CD4-positive, alpha-beta memory T cell (primary cell): ENCODE results near the gene RCE1. TPM values are rescaled to one million over a fixed set of nuclear protein-coding genes. Genes with fewer than 3 reads are reported as not detected.
A peak's percentile ranks its signal among the peaks of the same experiment; 100 is the strongest.

Experiments
- CTCF ChIA-PET: fragments of 350-600 bp; sonication (Branson Sonifier 250); formaldehyde crosslinking; loops from one replicate; lab custom pipeline; 2021; ENCODE audit warnings: inconsistent platforms; ENCODE audit not compliant: partially characterized antibody; lab: Charles Lee
- POLR2A ChIA-PET: fragments of 350-600 bp; sonication (Branson Sonifier 250); formaldehyde crosslinking; loops from one replicate; lab custom pipeline; 2021; ENCODE audit not compliant: partially characterized antibody; lab: Charles Lee
- DNase-seq, 5 donors: peaks; one replicate each; pipeline versions ENCODE4 v3.0.0 to v3.0.0-alpha.2; 2020 to 2022; ENCODE audit warnings: mixed read lengths in 1 of 5
- H3K27ac ChIP-seq: one replicate; pipeline ENCODE4 v1.7.0; 2013; ENCODE audit warnings: low read depth, low read length
- H3K27me3 ChIP-seq: 2 replicates; pipeline ENCODE4 v1.7.0; 2013; ENCODE audit warnings: mild to moderate bottlenecking, low read length, moderate library complexity; ENCODE audit not compliant: insufficient read depth
- H3K36me3 ChIP-seq: 2 replicates; pipeline ENCODE4 v1.7.0; 2013; ENCODE audit warnings: mild to moderate bottlenecking, low read length, moderate library complexity; ENCODE audit not compliant: insufficient read depth
- H3K4me1 ChIP-seq: 2 replicates; pipeline ENCODE4 v1.7.0; 2013; ENCODE audit warnings: mild to moderate bottlenecking, low read length, moderate library complexity; ENCODE audit not compliant: insufficient read depth
- H3K4me3 ChIP-seq, 2 donors: one replicate each; pipeline ENCODE4 v1.7.0; 2013; ENCODE audit warnings: low read length in 2 of 2, mild to moderate bottlenecking in 1 of 2
- H3K9me3 ChIP-seq, 2 donors: one replicate each; pipeline ENCODE4 v1.7.0; 2013; ENCODE audit warnings: low read length in 2 of 2, control low read depth in 1 of 2; ENCODE audit not compliant: control insufficient read depth in 1 of 2
- H3K27ac Mint-ChIP-seq, 7 donors: one replicate each; pipeline ENCODE4 v1.8.0; 2020 to 2021; ENCODE audit warnings: mixed read lengths in 7 of 7, mild to moderate bottlenecking in 6 of 7, inconsistent platforms in 3 of 7, moderate library complexity in 3 of 7
- H3K27me3 Mint-ChIP-seq, 2 donors: one replicate each; pipeline ENCODE4 v1.8.0; 2020 to 2021; ENCODE audit warnings: mixed read lengths in 2 of 2
- H3K36me3 Mint-ChIP-seq, 2 donors: one replicate each; pipeline ENCODE4 v1.8.0; 2020 to 2021; ENCODE audit warnings: mixed read lengths in 2 of 2, inconsistent platforms in 1 of 2, mild to moderate bottlenecking in 1 of 2
- H3K4me1 Mint-ChIP-seq, 4 donors: one replicate each; pipeline ENCODE4 v1.8.0; 2020 to 2021; ENCODE audit warnings: mixed read lengths in 4 of 4, mild to moderate bottlenecking in 1 of 4
- H3K4me3 Mint-ChIP-seq, 8 donors: one replicate each; pipeline ENCODE4 v1.8.0; 2020 to 2021; ENCODE audit warnings: mixed read lengths in 8 of 8, mild to moderate bottlenecking in 7 of 8, moderate library complexity in 6 of 8, inconsistent platforms in 3 of 8
- H3K9me3 Mint-ChIP-seq, 8 donors: one replicate each; pipeline ENCODE4 v1.8.0; 2020 to 2021; ENCODE audit warnings: mixed read lengths in 8 of 8, mild to moderate bottlenecking in 5 of 8, inconsistent platforms in 3 of 8, moderate library complexity in 1 of 8
- intact Hi-C: fragments of 100-400 bp; cut with micrococcal nuclease; formaldehyde crosslinking; loops from one replicate; pipeline ENCODE4 v1.15.1; 2023
- polyA plus RNA-seq, 2 donors: library from polyadenylated mRNA; unstranded; fragments of 300-500 nt; fragmentation: Illumina TruSeq; gene quantifications; one replicate each; pipeline ENCODE4 v1.2.3, GENCODE V29; 2021
- total RNA-seq, 2 experiments: library from RNA; stranded (reverse); gene quantifications; one replicate each; pipeline ENCODE4 v1.2.3, GENCODE V29; 2021

RCE1 gene
- total and polyA plus RNA-seq, 4 experiments from 2014 or later = 23.3 to 34.5 (median 30.7) TPM

DNA sequence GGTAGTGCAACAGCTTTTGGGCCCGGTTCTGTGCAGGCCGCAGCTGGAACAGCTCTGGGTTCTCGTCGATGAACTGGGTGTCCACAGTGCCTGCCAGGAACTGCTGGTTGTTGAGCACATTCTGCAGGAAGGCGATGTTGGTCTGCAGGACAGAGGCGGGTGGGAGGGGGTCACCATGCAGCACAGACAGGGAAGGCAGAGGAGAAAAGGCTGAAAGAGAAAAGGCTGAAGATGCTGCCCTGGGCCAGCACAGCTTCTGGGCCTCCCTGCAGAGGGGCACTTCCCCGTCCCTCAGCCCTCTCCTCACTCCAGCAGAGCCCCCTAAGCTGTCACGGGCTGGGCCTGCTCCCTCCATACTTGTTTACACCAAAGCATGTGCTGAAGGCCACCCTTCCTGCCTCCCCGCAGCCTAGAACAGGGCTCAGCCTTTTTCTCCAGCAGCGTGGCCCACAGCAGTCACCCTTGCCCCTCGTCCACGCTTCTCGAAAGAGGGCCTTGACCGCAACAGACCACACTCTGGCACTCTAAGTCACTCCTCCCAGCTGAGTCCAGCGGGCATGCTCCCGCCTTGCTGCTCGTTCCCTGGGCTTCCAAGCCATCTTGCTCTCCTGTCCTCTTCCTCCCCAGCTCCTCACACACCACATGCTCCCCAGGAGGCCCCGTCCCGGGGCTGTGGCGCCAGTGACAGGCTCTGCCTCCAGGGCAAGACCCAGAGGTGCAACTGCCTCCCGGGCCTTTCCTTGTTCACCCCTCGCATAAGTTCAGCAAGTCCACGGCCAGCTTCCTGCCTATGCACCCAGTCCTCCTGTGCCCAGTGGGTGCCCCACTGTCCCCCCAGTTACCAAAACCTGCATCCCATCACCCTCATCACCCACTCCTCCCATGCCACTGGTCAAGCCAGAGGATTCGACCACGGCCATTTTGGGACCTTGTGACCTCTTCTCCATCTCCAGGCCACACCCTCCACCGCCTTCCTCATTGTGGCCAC is 10.3 kb downstream of the RCE1 start:
- intact Hi-C loops = no loop called here
- no peaks in the 10 kb centered on the region for H3K27me3 ChIP-seq
- H3K27ac ChIP-seq = no peak overlapping the region
- peak overlapping the region in 4 of 7 donors; percentile 42 to 85 (median 66) for H3K27ac Mint-ChIP-seq
- no peaks in the 10 kb centered on the region for H3K36me3 ChIP-seq
- H3K4me1 ChIP-seq = peaks cover 6% of the 10 kb centered on the region
- CTCF ChIA-PET = no interaction called here
- peak in 1 of 5 donors; percentile 37 for DNase-seq
- H3K9me3 ChIP-seq = no peaks in the 10 kb centered on the region
- POLR2A ChIA-PET = interaction anchor here (1.5 to 5.5 kb wide), 2 partner anchors 9 to 127 kb away, joined by 4 to 122 read pairs; partner anchors contain the start of gene RCE1
- H3K4me1 Mint-ChIP-seq = peaks cover 2 to 34% (median 17%) of the 10 kb centered on the region in 4 donors
- no peaks in the 10 kb centered on the region for H3K27me3 Mint-ChIP-seq
- H3K4me3 ChIP-seq = no peak overlapping the region
- peaks cover 0 to 4% (median 0%) of the 10 kb centered on the region in 8 donors for H3K9me3 Mint-ChIP-seq
- H3K36me3 Mint-ChIP-seq = no peaks in the 10 kb centered on the region
- peak overlapping the region in 2 of 8 donors; percentile 35 to 57 for H3K4me3 Mint-ChIP-seq

DNA sequence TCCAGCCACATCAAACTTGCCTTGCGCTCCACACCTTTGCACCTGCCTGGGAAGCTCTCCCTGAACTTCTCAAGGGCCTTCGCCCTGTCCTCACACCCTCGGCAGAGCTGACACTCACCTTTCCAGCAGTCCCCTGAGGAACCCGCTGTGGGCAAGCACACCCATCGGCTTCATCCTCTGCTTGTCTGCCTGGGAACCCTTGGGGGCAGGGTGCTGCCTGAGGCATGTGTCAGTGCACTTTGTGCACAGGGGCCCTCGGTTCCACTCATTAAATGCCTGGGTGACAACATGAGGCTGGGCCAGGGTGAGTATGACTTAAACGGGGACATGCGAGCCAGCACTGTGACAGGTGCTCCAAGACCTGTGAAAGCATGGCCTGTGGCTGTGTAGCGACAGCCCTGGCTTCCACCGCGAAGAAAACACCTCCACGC is 11.0 kb downstream of the RCE1 start:
- Mint-ChIP-seq H3K36me3 (no peaks in the 10 kb centered on the region), H3K4me3 (peak overlapping the region in 3 of 8 donors; percentile 35 to 55 (median 39)), H3K9me3 (peaks cover 0 to 4% (median 0%) of the 10 kb centered on the region in 8 donors), H3K4me1 (peaks cover 2 to 34% (median 17%) of the 10 kb centered on the region in 4 donors), H3K27me3 (no peaks in the 10 kb centered on the region), H3K27ac (peak overlapping the region in 3 of 7 donors; percentile 17 to 67 (median 66))
- CTCF ChIA-PET = no interaction called here
- Histone ChIP-seq H3K4me1 (peaks cover 6% of the 10 kb centered on the region), H3K4me3 (no peak overlapping the region), H3K27me3 (no peaks in the 10 kb centered on the region), H3K27ac (no peak overlapping the region), H3K9me3 (no peaks in the 10 kb centered on the region), H3K36me3 (no peaks in the 10 kb centered on the region)
- intact Hi-C loops = no loop called here
- DNase-seq = no peak
- POLR2A ChIA-PET = interaction anchor here (1.5 to 5.5 kb wide), 2 partner anchors 10 to 128 kb away, joined by 4 to 122 read pairs; partner anchors contain the start of gene RCE1

GRCh38 chr11:66854729-66855211 is 11.5 kb downstream of the RCE1 start:
- ChIA-PET POLR2A (interaction anchor here (1.1 to 5.5 kb wide), 3 partner anchors 11 to 128 kb away, joined by 3 to 122 read pairs (median 4); partner anchors contain the start of gene RCE1), CTCF (no interaction called here)
- Histone ChIP-seq H3K4me3 (no peak overlapping the region), H3K27ac (no peak overlapping the region), H3K36me3 (no peaks in the 10 kb centered on the region), H3K27me3 (no peaks in the 10 kb centered on the region), H3K9me3 (no peaks in the 10 kb centered on the region), H3K4me1 (peaks cover 6% of the 10 kb centered on the region)
- DNase-seq = no peak
- no peaks in the 10 kb centered on the region for H3K27me3 Mint-ChIP-seq
- H3K4me1 Mint-ChIP-seq = peaks cover 2 to 34% (median 17%) of the 10 kb centered on the region in 4 donors
- H3K27ac Mint-ChIP-seq = peak overlapping the region in 3 of 7 donors; percentile 17 to 79 (median 38)
- H3K36me3 Mint-ChIP-seq = no peaks in the 10 kb centered on the region
- H3K9me3 Mint-ChIP-seq = peaks cover 0 to 4% (median 0%) of the 10 kb centered on the region in 8 donors
- H3K4me3 Mint-ChIP-seq = peak overlapping the region in 6 of 8 donors; percentile 12 to 91 (median 40)
- intact Hi-C loops = no loop called here

- Histone ChIP-seq H3K4me1 (peaks cover 6% of the 10 kb centered on the region), H3K27me3 (no peaks in the 10 kb centered on the region), H3K27ac (peak overlapping the region; percentile 60), H3K4me3 (peak overlapping the region; percentile 23 to 73), H3K36me3 (no peaks in the 10 kb centered on the region), H3K9me3 (no peaks in the 10 kb centered on the region)
- Mint-ChIP-seq H3K9me3 (peaks cover 0 to 4% (median 0%) of the 10 kb centered on the region in 8 donors), H3K27me3 (no peaks in the 10 kb centered on the region), H3K4me3 (peak overlapping the region; percentile 73 to 91 (median 88)), H3K27ac (peak overlapping the region; percentile 38 to 85 (median 81)), H3K36me3 (no peaks in the 10 kb centered on the region), H3K4me1 (peaks cover 2 to 34% (median 17%) of the 10 kb centered on the region in 4 donors)
- peak in 4 of 5 donors; percentile 71 to 79 (median 74) for DNase-seq
- CTCF ChIA-PET = interaction anchor here (0.6 to 1.2 kb wide), 4 partner anchors 10 to 475 kb away, joined by 3 to 4 read pairs (median 3); partner anchors contain the start of gene DPP3
- POLR2A ChIA-PET = interaction anchor here (0.7 to 5.5 kb wide), 10 partner anchors 12 to 417 kb away, joined by 3 to 122 read pairs (median 3); partner anchors contain the start of genes DPP3, MRPL11, RBM14 and RBM4
- intact Hi-C loops = loop anchor here (1.0 kb wide), 1 partner anchor 13 kb away; the partner anchor contains the start of gene RCE1
Observed at GRCh38 chr11:66855574-66856495, 12.6 kb downstream of the RCE1 start.

DNA sequence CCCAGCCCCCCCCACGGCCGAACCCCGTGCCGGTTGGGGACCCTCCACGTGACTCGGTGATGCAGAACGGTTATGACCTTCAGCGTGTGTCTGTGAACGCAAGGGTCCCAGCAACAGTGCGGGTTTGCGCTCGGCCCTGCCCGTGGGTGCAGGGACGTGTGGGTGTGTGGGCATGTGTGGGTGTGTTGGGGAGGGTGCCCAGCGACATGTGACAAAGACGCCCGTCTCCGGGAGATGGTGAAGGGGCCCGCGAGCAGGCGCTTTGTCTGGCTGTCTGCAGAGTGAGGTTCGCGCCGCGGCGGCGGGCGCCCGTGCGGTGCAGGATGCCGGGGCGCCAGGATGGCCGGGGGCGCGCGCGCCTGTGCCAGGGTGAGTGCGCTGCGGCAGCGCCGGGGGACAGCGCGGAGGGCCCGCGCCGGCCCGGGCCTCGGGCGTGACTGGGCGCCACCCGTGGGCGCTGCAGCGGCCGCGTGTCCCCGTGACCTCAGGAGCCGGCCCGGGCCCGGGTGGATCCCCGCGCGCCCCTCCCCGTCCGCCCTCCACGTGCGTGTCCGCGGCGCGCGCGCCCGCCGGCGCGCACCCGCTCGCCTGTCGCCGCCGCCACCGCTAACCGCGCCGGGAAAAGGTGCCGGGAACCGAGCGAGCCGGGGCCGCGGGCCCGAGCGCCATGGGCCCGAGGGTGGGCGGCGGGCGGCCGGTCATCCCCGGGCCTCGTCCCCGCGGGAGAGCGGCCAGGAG is 13.4 kb downstream of the RCE1 start, which contains the start of gene LRFN4:
TSS of gene LRFN4 (plus strand) at position 569 of the 738 bp plus-strand sequence. CDS start 681 bp downstream, outside the sequence.
- H3K27me3 Mint-ChIP-seq = no peaks in the 10 kb centered on the region
- ChIA-PET CTCF (interaction anchor here (0.9 to 1.2 kb wide), 3 partner anchors 10 to 377 kb away, joined by 3 to 4 read pairs (median 3); partner anchors contain the start of gene DPP3), POLR2A (interaction anchor here (0.7 to 5.5 kb wide), 8 partner anchors 13 to 418 kb away, joined by 3 to 122 read pairs (median 3); partner anchors contain the start of genes DPP3, MRPL11, RBM14 and RBM4B)
- peaks cover 0 to 4% (median 0%) of the 10 kb centered on the region in 8 donors for H3K9me3 Mint-ChIP-seq
- peak within 1 kb of the TSS; percentile 83 to 93 (median 89) for H3K4me3 Mint-ChIP-seq
- H3K4me1 Mint-ChIP-seq = peaks cover 2 to 30% (median 16%) of the 10 kb centered on the region in 4 donors
- intact Hi-C loops = loop anchor here (1.0 kb wide), 1 partner anchor 13 kb away; the partner anchor contains the start of gene RCE1
- DNase-seq = peak; percentile 66 to 80 (median 70)
- no peaks in the 10 kb centered on the region for H3K9me3 ChIP-seq
- peaks cover 6% of the 10 kb centered on the region for H3K4me1 ChIP-seq
- H3K27me3 ChIP-seq = no peaks in the 10 kb centered on the region
- H3K36me3 ChIP-seq = no peaks in the 10 kb centered on the region
- H3K36me3 Mint-ChIP-seq = no peaks in the 10 kb centered on the region
- H3K4me3 ChIP-seq = peak within 1 kb of the TSS; percentile 23 to 73
- H3K27ac Mint-ChIP-seq = peak within 1 kb of the TSS; percentile 79 to 92 (median 88)
- H3K27ac ChIP-seq = peak within 1 kb of the TSS; percentile 60
